GM19452 (cell line): ENCODE results near the gene BCAS3.

Experiments used
- ATAC-seq: cut with Tn5 transposase; IDR thresholded peaks from one replicate; pipeline ENCODE4 v1.9.1; 2021; ENCODE audit not compliant: unreplicated experiment

The BCAS3 gene

GRCh38 chr17:61306003-61306402 is 628.4 kb downstream of the BCAS3 start:
- no peak for ATAC-seq

- no peak for ATAC-seq
Observed at GRCh38 chr17:61307905-61308886, 630.5 kb downstream of the BCAS3 start.

GRCh38 chr17:61309362-61310256 is 632.0 kb downstream of the BCAS3 start:
- no peak for ATAC-seq

GRCh38 chr17:61310590-61310989 is 632.9 kb downstream of the BCAS3 start:
- ATAC-seq = no peak

GRCh38 chr17:61312406-61313295 is 635.0 kb downstream of the BCAS3 start:
- no peak for ATAC-seq

- ATAC-seq = no peak
Observed at GRCh38 chr17:61313461-61314326, 636.0 kb downstream of the BCAS3 start.

GRCh38 chr17:61314368-61315078 is 636.9 kb downstream of the BCAS3 start:
- ATAC-seq = no peak

- ATAC-seq = no peak
Observed at GRCh38 chr17:61316633-61317032, 639.0 kb downstream of the BCAS3 start.

- no peak for ATAC-seq
Observed at GRCh38 chr17:61317779-61318178, 640.1 kb downstream of the BCAS3 start.

- ATAC-seq = no peak
Observed at GRCh38 chr17:61318684-61319098, 641.0 kb downstream of the BCAS3 start.

GRCh38 chr17:61321344-61321743 is 643.7 kb downstream of the BCAS3 start:
- ATAC-seq = no peak

- no peak for ATAC-seq
Observed at GRCh38 chr17:61322325-61323002, 644.8 kb downstream of the BCAS3 start.

- no peak for ATAC-seq
Observed at GRCh38 chr17:61323003-61323908, 645.6 kb downstream of the BCAS3 start.

GRCh38 chr17:61323909-61324868 is 646.5 kb downstream of the BCAS3 start:
- no peak for ATAC-seq

GRCh38 chr17:61324950-61325349 is 647.3 kb downstream of the BCAS3 start:
- ATAC-seq = no peak

GRCh38 chr17:61325382-61326073 is 647.9 kb downstream of the BCAS3 start:
- no peak for ATAC-seq
